ENCODE results near the gene TBC1D4. TPM values are rescaled to one million over a fixed set of nuclear protein-coding genes. Genes with fewer than 3 reads are reported as not detected.

TBC1D4 gene
- polyA plus RNA-seq, 1 of the 3 experiments (the other 2 are of a cell fraction): 8.8 TPM

- H3K9me3 ChIP-seq: no peaks in the 10 kb centered on the region
- H3K36me3 ChIP-seq (replicated peaks in 1 of 2; ENCODE audit: control insufficient read depth in 1 of 2, insufficient read depth in 2 of 2, low read length in 1 of 2): peaks cover 0 to 23% of the 10 kb centered on the region in 2 experiments
- ChIA-PET POLR2A (no interaction called here), CTCF (no interaction called here)
- H3K27me3 ChIP-seq (ENCODE audit: insufficient read depth): no peaks in the 10 kb centered on the region
- no peak overlapping the region for H3K9ac ChIP-seq
- TF ChIP-seq FOXJ3 (CRISPR knock-in tag; IDR thresholded peaks at IDR 0.05): no peak
- no peak for TF ChIP-seq RCOR1 (IDR thresholded peaks at IDR 0.05; ENCODE audit: low read length)
- no peak for TF ChIP-seq TCF12 (IDR thresholded peaks at IDR 0.05)
- no peak for TF ChIP-seq MAX (IDR thresholded peaks at IDR 0.05; ENCODE audit: low read depth)
- TF ChIP-seq MEF2A (IDR thresholded peaks at IDR 0.05; ENCODE audit: borderline replicate concordance, low read depth): no peak
- TF ChIP-seq RAD21 (IDR thresholded peaks at IDR 0.05; ENCODE audit: low read length): no peak
- TF ChIP-seq EZH2phosphoT487 (IDR thresholded peaks at IDR 0.05; ENCODE audit: borderline replicate concordance, low read depth): no peak
- TF ChIP-seq ZBTB33 (IDR thresholded peaks at IDR 0.05; ENCODE audit: borderline replicate concordance, low read depth): no peak
- no peak for TF ChIP-seq FOXM1 (IDR thresholded peaks at IDR 0.05; ENCODE audit: low read depth)
- TF ChIP-seq POLR2AphosphoS5 (IDR thresholded peaks at IDR 0.05; ENCODE audit: low read depth, low read length): no peak
- no peaks in the 10 kb centered on the region for H4K20me1 ChIP-seq (ENCODE audit: insufficient read depth)
- no peak overlapping the region for H2AFZ ChIP-seq (ENCODE audit: low read depth)
- no peaks in the 10 kb centered on the region; a peak in 1 of 4 replicates for H3K4me1 ChIP-seq (ENCODE audit: control insufficient read depth in 1 of 2, insufficient read depth in 2 of 2, low read depth in 1 of 2, low read length in 1 of 2)
- H3F3A ChIP-seq (replicated peaks; ENCODE audit: insufficient read depth): no peaks in the 10 kb centered on the region
- H3K79me2 ChIP-seq (ENCODE audit: insufficient read depth): no peaks in the 10 kb centered on the region
- H3K4me2 ChIP-seq: no peak overlapping the region
- 75% methylated on average over 1 of the region's 1 CpG for WGBS (ENCODE audit: low lambda C conversion rate)
- H3K27ac ChIP-seq (ENCODE audit: low read depth in 2 of 2, low read length in 1 of 2): no peak overlapping the region
- H3K9me2 ChIP-seq: no peaks in the 10 kb centered on the region
- H3K4me3 ChIP-seq (ENCODE audit: low read depth in 2 of 2, low read length in 1 of 2): no peak overlapping the region
- no peak for DNase-seq
Observed at GRCh38 chr13:75347925-75348324, 134.0 kb downstream of the TBC1D4 start.

GRCh38 chr13:75347457-75347856 lies 134.5 kb downstream of the TBC1D4 start:
- H3F3A ChIP-seq (replicated peaks; ENCODE audit: insufficient read depth): no peaks in the 10 kb centered on the region
- no peak for DNase-seq
- peaks cover 0 to 23% of the 10 kb centered on the region in 2 experiments for H3K36me3 ChIP-seq (replicated peaks in 1 of 2; ENCODE audit: control insufficient read depth in 1 of 2, insufficient read depth in 2 of 2, low read length in 1 of 2)
- H3K4me3 ChIP-seq (ENCODE audit: low read depth in 2 of 2, low read length in 1 of 2): no peak overlapping the region
- H3K9ac ChIP-seq: no peak overlapping the region
- no peaks in the 10 kb centered on the region for H3K9me2 ChIP-seq
- no peak overlapping the region for H2AFZ ChIP-seq (ENCODE audit: low read depth)
- no peaks in the 10 kb centered on the region for H3K27me3 ChIP-seq (ENCODE audit: insufficient read depth)
- no peak overlapping the region for H3K4me2 ChIP-seq
- ChIA-PET POLR2A (no interaction called here), CTCF (no interaction called here)
- no peaks in the 10 kb centered on the region for H3K9me3 ChIP-seq
- H4K20me1 ChIP-seq (ENCODE audit: insufficient read depth): no peaks in the 10 kb centered on the region
- no peak overlapping the region for H3K27ac ChIP-seq (ENCODE audit: low read depth in 2 of 2, low read length in 1 of 2)
- no peaks in the 10 kb centered on the region; a peak in 1 of 4 replicates for H3K4me1 ChIP-seq (ENCODE audit: control insufficient read depth in 1 of 2, insufficient read depth in 2 of 2, low read depth in 1 of 2, low read length in 1 of 2)
- 92% methylated on average over 1 of the region's 1 CpG for WGBS (ENCODE audit: low lambda C conversion rate)
- no peak for TF ChIP-seq RAD21 (IDR thresholded peaks at IDR 0.05; ENCODE audit: low read length)
- no peak for TF ChIP-seq FOSL2 (IDR thresholded peaks at IDR 0.05; ENCODE audit: borderline replicate concordance, low read depth)
- TF ChIP-seq NRF1 (IDR thresholded peaks at IDR 0.05; ENCODE audit: low read depth, low read length): no peak
- no peak for TF ChIP-seq SMC3 (IDR thresholded peaks at IDR 0.05; ENCODE audit: low read depth, low read length)
- TF ChIP-seq RCOR1 (IDR thresholded peaks at IDR 0.05; ENCODE audit: low read length): no peak
- TF ChIP-seq ZBTB33 (IDR thresholded peaks at IDR 0.05; ENCODE audit: borderline replicate concordance, low read depth): no peak
- TF ChIP-seq USF2 (IDR thresholded peaks at IDR 0.05; ENCODE audit: borderline replicate concordance, low read depth, low read length): no peak
- no peak for TF ChIP-seq POLR2AphosphoS5 (IDR thresholded peaks at IDR 0.05; ENCODE audit: low read depth, low read length)
- no peak for TF ChIP-seq MXI1 (IDR thresholded peaks at IDR 0.05; ENCODE audit: low read depth, low read length)
- TF ChIP-seq JUND (IDR thresholded peaks at IDR 0.05): no peak
- TF ChIP-seq YY1 (IDR thresholded peaks at IDR 0.05; ENCODE audit: low read depth): no peak
- no peak for TF ChIP-seq USF1 (IDR thresholded peaks at IDR 0.05; ENCODE audit: borderline replicate concordance, low read depth)
- H3K79me2 ChIP-seq (ENCODE audit: insufficient read depth): no peaks in the 10 kb centered on the region

All from SK-N-SH (cell line).